GM12872 (cell line): ENCODE results near the gene CASZ1.

Source experiments
- CTCF ChIP-seq: IDR thresholded peaks from 3 replicates; pipeline ENCODE4 v1.5.1; 2011; ENCODE audit warnings: low read depth, mild to moderate bottlenecking, low read length, moderate library complexity; ENCODE audit not compliant: insufficient read depth

The CASZ1 gene

GRCh38 chr1:10633416-10633815 is 163.0 kb downstream of the CASZ1 start:
- TF ChIP-seq CTCF = no peak

- TF ChIP-seq CTCF = no peak
Observed at GRCh38 chr1:10632691-10633090, 163.8 kb downstream of the CASZ1 start.

- TF ChIP-seq CTCF = no peak
Observed at GRCh38 chr1:10631811-10632593, 164.4 kb downstream of the CASZ1 start.

- no peak for TF ChIP-seq CTCF
Observed at GRCh38 chr1:10631121-10631810, 165.2 kb downstream of the CASZ1 start.

- TF ChIP-seq CTCF = no peak
Observed at GRCh38 chr1:10630661-10631120, 165.8 kb downstream of the CASZ1 start.

- no peak for TF ChIP-seq CTCF
Observed at GRCh38 chr1:10629816-10630571, 166.5 kb downstream of the CASZ1 start.
